Breast epithelium (tissue), 3 donors: ENCODE data around the gene KANK2.
"Not testable (repeated sequence)": the region's sequence is repeated elsewhere in the genome, so short reads cannot be mapped to it uniquely, and the experiment has no call there.

Source experiments
- CTCF ChIP-seq, 3 donors: fragments of 450-650 bp; IDR thresholded peaks; one replicate each; pipeline ENCODE4 v1.5.1; 2016 to 2017; ENCODE audit warnings: antibody characterized with exemption in 3 of 3, mild to moderate bottlenecking in 3 of 3, moderate library complexity in 3 of 3
- POLR2A ChIP-seq: fragments of 450-650 bp; IDR thresholded peaks from one replicate; pipeline ENCODE4 v1.6.1; 2016; ENCODE audit warnings: antibody characterized with exemption, mild to moderate bottlenecking, moderate library complexity
- POLR2AphosphoS5 ChIP-seq, 3 donors: sonication (generic); formaldehyde crosslinking; IDR thresholded peaks; one replicate each; pipeline ENCODE4 v1.6.1; 2017; ENCODE audit warnings: antibody characterized with exemption in 3 of 3

GRCh38 chr19:11179145-11179465 is 18.2 kb downstream of the KANK2 start:
- TF ChIP-seq POLR2A; POLR2AphosphoS5 (IDR thresholded peaks at IDR 0.05); CTCF (IDR thresholded peaks at IDR 0.05): not testable (repeated sequence)
